DOHH2 (cell line): ENCODE measurements around the gene KLHDC4.

ENCODE experiments used
- H3F3A ChIP-seq: fragments of 200-600 bp; sonication (generic), shearing (Covaris generic); 2 replicates; pipeline ENCODE4 v1.6.0; 2016; ENCODE audit warnings: antibody characterized with exemption, mild to moderate bottlenecking; ENCODE audit not compliant: control insufficient read depth, insufficient read depth
- H3K27ac ChIP-seq: fragments of 200-600 bp; sonication (generic); 2 replicates; pipeline ENCODE4 v1.5.1; 2014; ENCODE audit warnings: low read depth, mild to moderate bottlenecking, low read length, moderate library complexity
- H3K27me3 ChIP-seq: fragments of 200-600 bp; sonication (generic); 2 replicates; pipeline ENCODE4 v1.6.1; 2014; ENCODE audit warnings: mild to moderate bottlenecking, low read length, mixed read lengths; ENCODE audit not compliant: control insufficient read depth
- H3K36me3 ChIP-seq: fragments of 200-600 bp; sonication (generic); 2 replicates; pipeline ENCODE4 v1.6.1; 2014; ENCODE audit warnings: mild to moderate bottlenecking, low read length, moderate library complexity, mixed read lengths; ENCODE audit not compliant: control insufficient read depth
- H3K4me1 ChIP-seq: fragments of 200-600 bp; sonication (generic); 2 replicates; pipeline ENCODE4 v1.6.1; 2014; ENCODE audit warnings: mild to moderate bottlenecking, low read length, mixed read lengths; ENCODE audit not compliant: control insufficient read depth
- H3K4me2 ChIP-seq: fragments of 200-600 bp; sonication (generic); 2 replicates; pipeline ENCODE4 v1.6.0; 2014; ENCODE audit warnings: mild to moderate bottlenecking, low read length, moderate library complexity
- H3K4me3 ChIP-seq: fragments of 200-600 bp; sonication (generic); 2 replicates; pipeline ENCODE4 v1.5.1; 2014; ENCODE audit warnings: mild to moderate bottlenecking, low read length, mixed read lengths
- H3K79me2 ChIP-seq: fragments of 200-600 bp; sonication (generic); 2 replicates; pipeline ENCODE4 v1.6.1; 2014; ENCODE audit warnings: mild to moderate bottlenecking, low read length, mixed read lengths; ENCODE audit not compliant: control insufficient read depth
- H3K9me2 ChIP-seq: fragments of 200-600 bp; sonication (generic); replicated peaks from 2 replicates; pipeline ENCODE4 v1.6.1; 2014; ENCODE audit warnings: mild to moderate bottlenecking, low read length, mixed read lengths; ENCODE audit not compliant: control insufficient read depth
- H3K9me3 ChIP-seq: fragments of 200-600 bp; sonication (generic); 2 replicates; pipeline ENCODE4 v1.6.1; 2014; ENCODE audit warnings: antibody characterized with exemption, low read length, mixed read lengths; ENCODE audit not compliant: control insufficient read depth, insufficient read depth
- H4K20me1 ChIP-seq: fragments of 200-600 bp; sonication (generic); 2 replicates; pipeline ENCODE4 v1.6.0; 2014; ENCODE audit warnings: low read depth, mild to moderate bottlenecking, antibody characterized with exemption, low read length, moderate library complexity; ENCODE audit not compliant: control insufficient read depth, insufficient read depth
- CTCF ChIP-seq: fragments of 200-600 bp; sonication (generic); IDR thresholded peaks from one replicate; pipeline ENCODE4 v1.5.1; 2014; ENCODE audit warnings: antibody characterized with exemption, mild to moderate bottlenecking, low read depth, low read length; ENCODE audit not compliant: poor library complexity, severe bottlenecking
- EZH2phosphoT487 ChIP-seq: fragments of 200-600 bp; sonication (generic); IDR thresholded peaks from 2 replicates; pipeline ENCODE4 v1.6.1; 2017; ENCODE audit warnings: borderline replicate concordance, mild to moderate bottlenecking, antibody characterized with exemption, low read length, moderate library complexity, mixed read lengths

Gene KLHDC4

GRCh38 chr16:87806261-87806640 is 40.5 kb upstream of the KLHDC4 start:
- peaks cover 99% of the 10 kb centered on the region for H3K4me1 ChIP-seq
- peaks cover 14% of the 10 kb centered on the region; the same call in 1 of the 2 replicates for H3K36me3 ChIP-seq
- H3K27ac ChIP-seq = peak overlapping the region; percentile 88
- peak overlapping the region; percentile 95 for H3K4me2 ChIP-seq
- H4K20me1 ChIP-seq = no peaks in the 10 kb centered on the region
- no peak for TF ChIP-seq EZH2phosphoT487
- H3K9me3 ChIP-seq = no peaks in the 10 kb centered on the region
- peaks cover 53% of the 10 kb centered on the region for H3F3A ChIP-seq
- H3K4me3 ChIP-seq = peak overlapping the region; percentile 78
- no peaks in the 10 kb centered on the region for H3K27me3 ChIP-seq
- peaks cover 35% of the 10 kb centered on the region for H3K79me2 ChIP-seq
- no peaks in the 10 kb centered on the region for H3K9me2 ChIP-seq

DNA sequence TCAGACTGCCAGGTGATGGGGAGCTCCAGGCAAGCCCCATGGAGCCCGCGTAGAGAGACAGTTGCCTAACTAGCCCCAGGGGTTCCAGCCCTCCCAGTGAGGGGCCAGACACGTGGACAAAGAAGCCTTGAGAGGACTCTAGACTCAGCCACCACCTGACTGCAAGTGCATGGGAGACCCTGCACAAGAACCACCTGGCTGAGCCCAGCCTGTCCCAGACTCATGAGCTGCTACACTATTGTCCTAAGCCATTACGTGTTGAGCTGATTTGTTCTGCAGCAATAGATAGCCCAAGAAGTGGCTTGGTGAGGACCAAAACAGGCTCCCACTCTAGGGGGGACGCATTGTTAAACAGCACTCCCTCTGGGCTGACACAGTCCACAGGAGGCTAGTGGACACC is 37.6 kb upstream of the KLHDC4 start:
- peaks cover 80% of the 10 kb centered on the region for H3K4me1 ChIP-seq
- no peaks in the 10 kb centered on the region for H3K27me3 ChIP-seq
- H4K20me1 ChIP-seq = no peaks in the 10 kb centered on the region
- H3F3A ChIP-seq = peaks cover 32% of the 10 kb centered on the region
- peak overlapping the region; percentile 61 for H3K4me3 ChIP-seq
- TF ChIP-seq EZH2phosphoT487 = no peak
- no peak for TF ChIP-seq CTCF
- no peaks in the 10 kb centered on the region for H3K9me3 ChIP-seq
- peaks cover 30% of the 10 kb centered on the region for H3K79me2 ChIP-seq
- H3K36me3 ChIP-seq = peaks cover 8% of the 10 kb centered on the region; the same call in 1 of the 2 replicates
- peak overlapping the region; percentile 95 for H3K4me2 ChIP-seq
- no peaks in the 10 kb centered on the region for H3K9me2 ChIP-seq
- peak overlapping the region; percentile 88 for H3K27ac ChIP-seq

DNA sequence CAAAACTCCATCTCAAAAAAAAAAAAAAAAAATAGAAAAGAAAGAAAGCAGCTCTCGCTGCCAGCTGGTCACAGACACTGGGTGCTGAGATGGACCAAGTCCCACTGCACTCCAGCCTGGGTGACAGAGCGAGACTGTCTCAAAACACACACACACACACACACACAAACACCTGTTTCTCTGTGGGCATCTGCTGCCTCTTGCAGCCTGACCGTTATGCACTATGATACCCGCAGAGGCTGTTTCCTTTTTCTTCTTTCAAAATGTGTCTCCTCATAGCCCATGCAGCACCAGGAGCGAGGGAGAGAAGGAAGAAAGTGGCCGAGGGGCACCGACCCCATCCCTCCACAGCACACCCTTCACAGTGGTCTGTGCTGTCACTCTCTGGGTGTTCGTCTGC is 36.9 kb upstream of the KLHDC4 start:
- H3K79me2 ChIP-seq = peaks cover 25% of the 10 kb centered on the region
- peaks cover 8% of the 10 kb centered on the region; the same call in 1 of the 2 replicates for H3K36me3 ChIP-seq
- no peaks in the 10 kb centered on the region for H3K9me2 ChIP-seq
- TF ChIP-seq EZH2phosphoT487 (no peak), CTCF (no peak)
- H3K27ac ChIP-seq = peak overlapping the region; percentile 88
- H3K4me1 ChIP-seq = peaks cover 73% of the 10 kb centered on the region
- peak overlapping the region; percentile 61 for H3K4me3 ChIP-seq
- no peaks in the 10 kb centered on the region for H3K27me3 ChIP-seq
- H3K9me3 ChIP-seq = no peaks in the 10 kb centered on the region
- H4K20me1 ChIP-seq = no peaks in the 10 kb centered on the region
- peaks cover 26% of the 10 kb centered on the region for H3F3A ChIP-seq
- H3K4me2 ChIP-seq = peak overlapping the region; percentile 95

- no peaks in the 10 kb centered on the region for H3K27me3 ChIP-seq
- H3K36me3 ChIP-seq = peaks cover 8% of the 10 kb centered on the region; the same call in 1 of the 2 replicates
- TF ChIP-seq CTCF = no peak
- TF ChIP-seq EZH2phosphoT487 = no peak
- peaks cover 25% of the 10 kb centered on the region for H3K79me2 ChIP-seq
- no peaks in the 10 kb centered on the region for H4K20me1 ChIP-seq
- H3K27ac ChIP-seq = peak overlapping the region; percentile 88
- no peaks in the 10 kb centered on the region for H3K9me3 ChIP-seq
- H3K4me3 ChIP-seq = peak overlapping the region; percentile 61
- peaks cover 17% of the 10 kb centered on the region for H3F3A ChIP-seq
- no peaks in the 10 kb centered on the region for H3K9me2 ChIP-seq
- H3K4me1 ChIP-seq = peaks cover 64% of the 10 kb centered on the region
- peak overlapping the region; percentile 95 for H3K4me2 ChIP-seq
These were observed 36.0 kb upstream of the KLHDC4 start for GRCh38 chr16:87801679-87802259.
